ENCODE measurements around the gene ITIH3. TPM values are rescaled to one million over a fixed set of nuclear protein-coding genes. Genes with fewer than 3 reads are reported as not detected.
"Not testable (repeated sequence)": the region's sequence is repeated elsewhere in the genome, so short reads cannot be mapped to it uniquely, and the experiment has no call there.

ITIH3 gene
- total RNA-seq, 4 donors from 2014 or later: 0.83 to 3.2 (median 1.5) TPM

GRCh38 chr3:52775877-52776276 is 18.7 kb upstream of the ITIH3 start:
- WGBS: 38% methylated on average over 8 of the region's 8 CpGs
- no peak for DNase-seq (ENCODE audit: extremely low spot score)
- intact Hi-C loops (cut with DNase I): loop anchor here (10.0 kb wide), 3 partner anchors 119 to 299 kb away; partner anchors contain the start of gene STIMATE

DNA sequence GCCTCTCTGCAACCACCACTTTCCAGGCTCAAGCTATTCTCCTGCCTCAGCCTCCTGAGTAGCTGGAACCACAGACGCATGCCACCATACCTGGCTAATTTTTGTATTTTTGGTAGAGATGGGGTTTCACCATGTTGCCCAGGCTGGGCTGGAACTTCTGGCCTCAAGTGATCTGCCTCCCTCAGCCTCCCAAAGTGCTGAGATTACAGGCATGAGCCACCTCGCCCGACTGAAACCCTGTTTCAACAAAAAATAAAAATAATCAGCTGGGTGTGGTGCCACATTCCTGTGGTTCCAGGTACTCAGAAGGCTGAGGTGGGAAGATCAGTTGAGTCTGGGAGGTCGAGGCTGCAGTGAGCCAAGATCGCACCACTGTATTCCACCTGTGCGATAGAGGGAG is 18.1 kb upstream of the ITIH3 start:
- peak; percentile 64 for DNase-seq (ENCODE audit: extremely low spot score)
- intact Hi-C loops (cut with DNase I): loop anchor here (10.0 kb wide), 3 partner anchors 118 to 298 kb away; partner anchors contain the start of gene STIMATE
- not testable (repeated sequence) for H3K27ac ChIP-seq (replicated peaks in 1 of 4); H3K4me1 ChIP-seq; H3K27me3 ChIP-seq; H3K4me3 ChIP-seq; H3K36me3 ChIP-seq; H3K9me3 ChIP-seq
- 89% methylated on average over 6 of the region's 6 CpGs for WGBS

More at GRCh38 chr3:52775877-52776276, 18.7 kb upstream of the ITIH3 start:
- no peaks in the 10 kb centered on the region for H3K9me3 ChIP-seq
- H3K36me3 ChIP-seq: no peaks in the 10 kb centered on the region
- H3K4me1 ChIP-seq: peaks cover 4 to 6% (median 6%) of the 10 kb centered on the region in 4 donors
- H3K4me3 ChIP-seq: no peak overlapping the region
- no peaks in the 10 kb centered on the region for H3K27me3 ChIP-seq
- no peak overlapping the region for H3K27ac ChIP-seq (replicated peaks in 1 of 4)
- TF ChIP-seq EP300 (IDR thresholded peaks at IDR 0.05) (no peak), POLR2AphosphoS5 (IDR thresholded peaks at IDR 0.05) (no peak), POLR2A (IDR thresholded peaks at IDR 0.05; ENCODE audit: low read depth) (no peak)
- TF ChIP-seq, protein P1, sequence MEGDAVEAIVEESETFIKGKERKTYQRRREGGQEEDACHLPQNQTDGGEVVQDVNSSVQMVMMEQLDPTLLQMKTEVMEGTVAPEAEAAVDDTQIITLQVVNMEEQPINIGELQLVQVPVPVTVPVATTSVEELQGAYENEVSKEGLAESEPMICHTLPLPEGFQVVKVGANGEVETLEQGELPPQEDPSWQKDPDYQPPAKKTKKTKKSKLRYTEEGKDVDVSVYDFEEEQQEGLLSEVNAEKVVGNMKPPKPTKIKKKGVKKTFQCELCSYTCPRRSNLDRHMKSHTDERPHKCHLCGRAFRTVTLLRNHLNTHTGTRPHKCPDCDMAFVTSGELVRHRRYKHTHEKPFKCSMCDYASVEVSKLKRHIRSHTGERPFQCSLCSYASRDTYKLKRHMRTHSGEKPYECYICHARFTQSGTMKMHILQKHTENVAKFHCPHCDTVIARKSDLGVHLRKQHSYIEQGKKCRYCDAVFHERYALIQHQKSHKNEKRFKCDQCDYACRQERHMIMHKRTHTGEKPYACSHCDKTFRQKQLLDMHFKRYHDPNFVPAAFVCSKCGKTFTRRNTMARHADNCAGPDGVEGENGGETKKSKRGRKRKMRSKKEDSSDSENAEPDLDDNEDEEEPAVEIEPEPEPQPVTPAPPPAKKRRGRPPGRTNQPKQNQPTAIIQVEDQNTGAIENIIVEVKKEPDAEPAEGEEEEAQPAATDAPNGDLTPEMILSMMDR (IDR thresholded peaks at IDR 0.05): no peak

DNA sequence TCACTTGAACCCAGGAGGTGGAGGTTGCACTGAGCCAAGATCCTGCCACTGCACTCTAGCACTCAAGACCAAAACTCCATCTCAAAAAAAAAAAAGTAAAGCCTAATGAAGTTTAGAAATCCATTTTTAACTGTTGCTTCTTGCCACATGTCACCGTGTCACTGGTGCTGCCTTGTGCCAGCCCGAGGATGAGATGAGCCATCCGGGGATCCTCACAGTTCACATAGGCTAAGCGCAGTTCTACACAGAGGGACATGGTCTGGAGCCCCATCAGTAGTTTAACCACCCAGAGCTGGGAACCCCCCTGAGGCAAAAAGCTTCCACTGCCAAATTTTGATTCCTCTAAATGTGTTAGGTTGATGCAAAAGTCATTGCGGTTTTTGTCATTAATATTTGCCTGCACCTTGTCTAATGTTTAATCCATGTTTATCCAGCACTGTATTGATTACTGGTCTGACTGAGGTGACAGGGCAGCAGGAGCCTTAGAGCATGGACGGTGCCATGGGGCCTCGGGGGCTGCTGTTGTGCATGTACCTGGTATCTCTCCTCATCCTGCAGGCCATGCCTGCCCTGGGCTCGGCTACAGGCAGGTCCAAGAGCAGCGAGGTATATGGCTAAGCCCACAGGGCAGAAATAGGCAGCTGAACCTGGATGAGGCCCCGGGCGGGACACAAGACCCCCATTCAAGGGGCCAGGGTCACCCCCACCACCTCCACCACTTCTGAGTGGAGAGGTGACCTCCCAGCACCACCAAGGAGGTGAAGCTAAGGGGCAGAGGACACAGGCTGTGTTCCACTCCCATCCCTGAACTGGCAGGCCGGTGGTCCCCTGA is 17.3 kb upstream of the ITIH3 start, which contains the start of gene ITIH1:
TSS of gene ITIH1 (plus strand) at position 473 of the 832 bp plus-strand sequence. CDS start at position 490, 17 bp downstream.
- peak; percentile 82 for DNase-seq (ENCODE audit: extremely low spot score)
- intact Hi-C loops (cut with DNase I): loop anchor here (10.0 kb wide), 3 partner anchors 117 to 297 kb away; partner anchors contain the start of gene STIMATE
- WGBS: 85% methylated on average over 10 of the region's 12 CpGs

DNA sequence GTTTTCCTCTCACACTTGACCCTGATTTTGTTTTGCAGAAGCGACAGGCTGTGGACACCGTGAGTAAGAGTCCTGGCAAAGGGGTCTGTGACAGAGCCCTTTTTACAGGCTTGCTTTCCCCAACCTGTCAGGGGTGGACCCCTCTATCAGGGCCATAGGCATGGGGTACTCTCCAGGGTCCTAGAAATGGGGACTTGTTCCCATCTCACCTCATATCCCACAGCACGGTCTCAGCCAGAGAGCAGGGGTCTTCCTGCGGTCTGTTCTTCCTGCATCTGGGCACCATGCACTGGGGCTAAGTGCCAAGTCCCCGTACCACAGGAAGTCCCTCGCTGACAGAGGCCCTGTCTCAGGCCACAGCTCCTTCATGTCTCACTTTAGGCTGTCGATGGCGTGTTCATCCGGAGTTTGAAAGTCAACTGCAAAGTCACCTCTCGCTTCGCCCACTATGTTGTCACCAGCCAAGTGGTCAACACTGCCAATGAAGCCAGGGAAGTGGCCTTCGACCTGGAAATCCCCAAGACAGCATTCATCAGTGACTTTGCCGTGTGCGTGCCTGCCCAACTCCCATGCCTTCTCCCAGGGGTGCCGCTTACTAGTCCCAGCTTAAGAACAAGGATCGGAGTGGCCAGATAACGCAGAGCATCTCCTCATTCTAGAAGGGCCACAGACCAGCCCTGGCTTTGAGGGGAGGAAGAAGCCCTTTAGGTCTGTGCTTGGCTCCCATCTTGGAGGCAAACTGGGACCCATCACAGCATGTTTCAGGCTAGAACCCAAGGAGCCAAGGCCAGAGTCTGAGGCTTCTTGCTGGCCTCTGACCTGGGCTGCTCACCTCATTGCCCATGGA is 16.4 kb upstream of the ITIH3 start:
- H3K9me3 ChIP-seq: no peaks in the 10 kb centered on the region
- WGBS: 86% methylated on average over 15 of the region's 17 CpGs
- no peaks in the 10 kb centered on the region for H3K4me1 ChIP-seq
- H3K27me3 ChIP-seq: peaks cover 0 to 5% (median 0%) of the 10 kb centered on the region in 4 donors
- H3K36me3 ChIP-seq: no peaks in the 10 kb centered on the region
- H3K4me3 ChIP-seq: no peak overlapping the region
- no peak for TF ChIP-seq POLR2A (IDR thresholded peaks at IDR 0.05; ENCODE audit: low read depth)
- TF ChIP-seq, protein P1 (IDR thresholded peaks at IDR 0.05): no peak
- no peak for TF ChIP-seq POLR2AphosphoS5 (IDR thresholded peaks at IDR 0.05)
- DNase-seq (ENCODE audit: extremely low spot score): no peak
- no peak overlapping the region for H3K27ac ChIP-seq (replicated peaks in 1 of 4)
- intact Hi-C loops (cut with DNase I): loop anchor here (10.0 kb wide), 3 partner anchors 117 to 297 kb away; partner anchors contain the start of gene STIMATE

More for the DNA sequence above, 17.3 kb upstream of the ITIH3 start, which contains the start of gene ITIH1:
- TF ChIP-seq, protein P1 (IDR thresholded peaks at IDR 0.05): no peak
- TF ChIP-seq POLR2AphosphoS5 (IDR thresholded peaks at IDR 0.05) (no peak), EP300 (IDR thresholded peaks at IDR 0.05) (no peak), POLR2A (IDR thresholded peaks at IDR 0.05; ENCODE audit: low read depth) (no peak)
- Histone ChIP-seq H3K27me3 (no peaks in the 10 kb centered on the region), H3K4me3 (no peak within 1 kb of the TSS), H3K4me1 (no peaks in the 10 kb centered on the region), H3K27ac (replicated peaks in 1 of 4) (no peak within 1 kb of the TSS), H3K9me3 (no peaks in the 10 kb centered on the region), H3K36me3 (no peaks in the 10 kb centered on the region)

Data from esophagus muscularis mucosa (tissue), 4 donors.